Neutrophil (primary cell): ENCODE data around the gene LCE5A.
"Not testable (repeated sequence)": the region's sequence is repeated elsewhere in the genome, so short reads cannot be mapped to it uniquely, and the experiment has no call there.

Experiments
- H3K27ac ChIP-seq: fragments of 200-600 bp; sonication (generic); 2 replicates; pipeline ENCODE4 v1.5.1; 2016; ENCODE audit warnings: mild to moderate bottlenecking, moderate library complexity
- H3K27me3 ChIP-seq: fragments of 200-600 bp; sonication (generic); 2 replicates; pipeline ENCODE4 v1.6.0; 2016; ENCODE audit warnings: mild to moderate bottlenecking
- H3K36me3 ChIP-seq: fragments of 200-600 bp; sonication (generic); 2 replicates; pipeline ENCODE4 v1.5.1; 2017
- H3K4me1 ChIP-seq, 2 experiments: fragments of 200-600 bp in 1 of 2; sonication (generic) in 1 of 2; 1 replicate in 1 of 2; 2 replicates in 1 of 2; pipeline versions ENCODE4 v1.5.1 to v1.6.1; 2013 to 2016; ENCODE audit warnings: low read depth in 1 of 2, low read length in 1 of 2, mild to moderate bottlenecking in 1 of 2, moderate library complexity in 1 of 2; ENCODE audit not compliant: control insufficient read depth in 1 of 2, insufficient read depth in 1 of 2
- H3K4me3 ChIP-seq, 2 experiments: fragments of 200-600 bp in 1 of 2; sonication (generic) in 1 of 2; 1 replicate in 1 of 2; 2 replicates in 1 of 2; pipeline ENCODE4 v1.5.1; 2013 to 2016; ENCODE audit warnings: low read depth in 1 of 2, low read length in 1 of 2, mild to moderate bottlenecking in 1 of 2, moderate library complexity in 1 of 2
- H3K9me3 ChIP-seq: fragments of 200-600 bp; sonication (generic); 2 replicates; pipeline ENCODE4 v1.5.1; 2016
- TF ChIP-seq, protein P1 (sequence below): fragments of 200-600 bp; sonication (generic); IDR thresholded peaks from 2 replicates; pipeline ENCODE4 v1.5.1; 2016; ENCODE audit warnings: antibody characterized with exemption

The LCE5A gene

DNA sequence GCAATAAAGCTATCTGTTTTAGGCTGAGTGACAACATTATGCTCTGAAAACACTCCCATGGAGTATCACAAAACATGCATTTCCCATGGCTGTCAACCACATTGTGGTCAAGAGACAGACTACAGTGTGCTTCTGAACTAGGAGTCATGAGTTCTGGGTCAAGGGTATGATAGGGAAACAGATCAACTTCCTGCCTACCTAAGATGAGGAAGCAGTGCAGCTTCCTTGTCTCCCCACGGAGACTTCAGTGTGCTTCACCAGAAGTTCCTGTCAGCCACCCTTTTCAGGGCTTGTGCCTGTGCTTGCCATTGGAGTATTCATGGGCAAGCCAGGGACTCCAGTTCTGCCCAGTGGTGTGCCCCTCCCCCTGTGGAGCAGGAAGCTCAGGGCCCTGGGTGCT is 36.1 kb downstream of the LCE5A start:
- Histone ChIP-seq H3K27ac (no peak overlapping the region), H3K4me1 (no peaks in the 10 kb centered on the region), H3K4me3 (no peak overlapping the region), H3K27me3 (peaks cover 8% of the 10 kb centered on the region), H3K9me3 (no peaks in the 10 kb centered on the region), H3K36me3 (no peaks in the 10 kb centered on the region)
- TF ChIP-seq, protein P1, sequence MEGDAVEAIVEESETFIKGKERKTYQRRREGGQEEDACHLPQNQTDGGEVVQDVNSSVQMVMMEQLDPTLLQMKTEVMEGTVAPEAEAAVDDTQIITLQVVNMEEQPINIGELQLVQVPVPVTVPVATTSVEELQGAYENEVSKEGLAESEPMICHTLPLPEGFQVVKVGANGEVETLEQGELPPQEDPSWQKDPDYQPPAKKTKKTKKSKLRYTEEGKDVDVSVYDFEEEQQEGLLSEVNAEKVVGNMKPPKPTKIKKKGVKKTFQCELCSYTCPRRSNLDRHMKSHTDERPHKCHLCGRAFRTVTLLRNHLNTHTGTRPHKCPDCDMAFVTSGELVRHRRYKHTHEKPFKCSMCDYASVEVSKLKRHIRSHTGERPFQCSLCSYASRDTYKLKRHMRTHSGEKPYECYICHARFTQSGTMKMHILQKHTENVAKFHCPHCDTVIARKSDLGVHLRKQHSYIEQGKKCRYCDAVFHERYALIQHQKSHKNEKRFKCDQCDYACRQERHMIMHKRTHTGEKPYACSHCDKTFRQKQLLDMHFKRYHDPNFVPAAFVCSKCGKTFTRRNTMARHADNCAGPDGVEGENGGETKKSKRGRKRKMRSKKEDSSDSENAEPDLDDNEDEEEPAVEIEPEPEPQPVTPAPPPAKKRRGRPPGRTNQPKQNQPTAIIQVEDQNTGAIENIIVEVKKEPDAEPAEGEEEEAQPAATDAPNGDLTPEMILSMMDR = no peak

DNA sequence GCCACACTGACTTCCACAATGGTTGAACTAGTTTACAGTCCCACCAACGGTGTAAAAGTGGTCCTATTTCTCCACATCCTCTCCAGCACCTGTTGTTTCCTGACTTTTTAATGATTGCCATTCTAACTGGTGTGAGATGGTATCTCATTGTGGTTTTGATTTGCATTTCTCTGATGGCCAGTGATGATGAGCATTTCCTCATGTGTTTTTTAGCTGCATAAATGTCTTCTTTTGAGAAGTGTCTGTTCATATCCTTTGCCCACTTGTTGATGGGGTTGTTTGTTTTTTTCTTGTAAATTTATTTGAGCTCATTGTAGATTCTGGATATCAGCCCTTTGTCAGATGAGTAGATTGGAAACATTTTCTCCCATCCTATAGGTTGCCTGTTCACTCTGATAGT is 37.8 kb downstream of the LCE5A start:
- not testable (repeated sequence) for H3K36me3 ChIP-seq, H3K9me3 ChIP-seq, H3K27ac ChIP-seq, H3K4me3 ChIP-seq, H3K4me1 ChIP-seq, H3K27me3 ChIP-seq
